ENCODE measurements around the gene SLC49A3. TPM values are rescaled to one million over a fixed set of nuclear protein-coding genes. Genes with fewer than 3 reads are reported as not detected.
A peak's percentile ranks its signal among the peaks of the same experiment; 100 is the strongest.

SLC49A3 gene
- total RNA-seq, 1 experiment from 2014 or later = 6.9 TPM

DNA sequence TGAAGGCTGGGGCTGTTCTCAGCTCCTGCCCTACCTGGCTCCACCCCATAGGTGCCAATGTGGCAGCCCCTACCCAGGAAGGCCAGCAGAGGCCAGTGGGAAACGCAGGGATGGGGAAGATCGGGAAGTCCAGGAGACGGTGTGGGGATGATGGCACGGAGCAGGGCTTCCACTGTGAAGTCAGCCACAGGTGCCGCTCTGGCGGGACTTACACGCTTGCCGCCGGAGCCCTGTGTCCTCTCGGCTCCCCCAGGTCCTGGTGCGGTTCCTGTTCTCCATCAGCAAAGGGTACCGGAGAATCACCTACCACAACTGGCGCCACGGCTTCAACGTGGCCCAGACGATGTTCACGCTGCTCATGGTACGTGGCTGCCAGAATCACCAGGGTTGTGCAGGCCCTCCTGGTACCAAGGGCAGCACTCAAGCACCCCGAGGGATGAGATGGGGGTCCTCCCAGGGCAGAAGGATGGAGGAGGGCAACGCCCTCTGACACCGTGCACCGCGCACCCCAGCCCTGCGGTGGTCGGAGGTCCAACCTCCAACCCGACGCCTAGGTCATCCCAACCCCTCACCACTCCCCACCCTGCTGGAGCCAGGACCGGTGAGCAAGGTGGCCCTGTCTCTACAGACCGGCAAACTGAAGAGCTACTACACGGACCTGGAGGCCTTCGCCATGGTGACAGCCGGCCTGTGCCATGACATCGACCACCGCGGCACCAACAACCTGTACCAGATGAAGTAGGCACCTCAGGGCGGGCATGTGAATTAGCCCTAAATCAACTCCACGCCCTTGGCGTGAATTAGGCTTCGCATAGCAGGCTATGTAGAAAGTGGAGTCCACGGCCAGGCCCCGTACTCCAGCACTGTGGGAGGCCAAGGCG, 26.8 kb downstream of the SLC49A3 start:
- no peak overlapping the region for H3K56ac ChIP-seq (ENCODE audit: insufficient read length, low read depth, low read length)
- no peaks in the 10 kb centered on the region for H3K79me1 ChIP-seq (ENCODE audit: insufficient read depth, low read depth, low read length, poor library complexity, severe bottlenecking)
- no peak overlapping the region for H3K4me2 ChIP-seq (ENCODE audit: insufficient read depth, insufficient read length, low read length)
- no peak overlapping the region for H4K91ac ChIP-seq (ENCODE audit: insufficient read length, low read depth, low read length)
- no peak overlapping the region for H2AK5ac ChIP-seq (ENCODE audit: insufficient read length, low read length)
- no peaks in the 10 kb centered on the region for H3K27me3 ChIP-seq (ENCODE audit: insufficient read depth, low read length)
- Mint-ChIP-seq H3K9me3 (no peaks in the 10 kb centered on the region), H3K27me3 (ENCODE audit: low read depth) (peaks cover 2% of the 10 kb centered on the region; the same call in 1 of the 2 replicates), H3K4me3 (no peak overlapping the region; a peak in 1 of 5 replicates), H3K4me1 (peaks cover 0 to 3% of the 10 kb centered on the region in 2 experiments; a peak in 1 of 4 replicates), H3K36me3 (ENCODE audit: insufficient read depth in 1 of 3, low read depth in 3 of 3) (peaks cover 0 to 2% (median 0%) of the 10 kb centered on the region in 3 experiments; a peak in 4 of 7 replicates), H3K27ac (no peak overlapping the region)
- TF ChIP-seq, protein P1, sequence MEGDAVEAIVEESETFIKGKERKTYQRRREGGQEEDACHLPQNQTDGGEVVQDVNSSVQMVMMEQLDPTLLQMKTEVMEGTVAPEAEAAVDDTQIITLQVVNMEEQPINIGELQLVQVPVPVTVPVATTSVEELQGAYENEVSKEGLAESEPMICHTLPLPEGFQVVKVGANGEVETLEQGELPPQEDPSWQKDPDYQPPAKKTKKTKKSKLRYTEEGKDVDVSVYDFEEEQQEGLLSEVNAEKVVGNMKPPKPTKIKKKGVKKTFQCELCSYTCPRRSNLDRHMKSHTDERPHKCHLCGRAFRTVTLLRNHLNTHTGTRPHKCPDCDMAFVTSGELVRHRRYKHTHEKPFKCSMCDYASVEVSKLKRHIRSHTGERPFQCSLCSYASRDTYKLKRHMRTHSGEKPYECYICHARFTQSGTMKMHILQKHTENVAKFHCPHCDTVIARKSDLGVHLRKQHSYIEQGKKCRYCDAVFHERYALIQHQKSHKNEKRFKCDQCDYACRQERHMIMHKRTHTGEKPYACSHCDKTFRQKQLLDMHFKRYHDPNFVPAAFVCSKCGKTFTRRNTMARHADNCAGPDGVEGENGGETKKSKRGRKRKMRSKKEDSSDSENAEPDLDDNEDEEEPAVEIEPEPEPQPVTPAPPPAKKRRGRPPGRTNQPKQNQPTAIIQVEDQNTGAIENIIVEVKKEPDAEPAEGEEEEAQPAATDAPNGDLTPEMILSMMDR (conservative IDR thresholded peaks at IDR 0.05) = no peak
- H3K79me2 ChIP-seq (ENCODE audit: insufficient read depth, low read length) = no peaks in the 10 kb centered on the region
- H3K4me1 ChIP-seq (ENCODE audit: insufficient read depth, low read length) = no peaks in the 10 kb centered on the region
- no CpG with 5 or more reads among the region's 42 CpGs for WGBS (ENCODE audit: extremely low coverage, insufficient read length, low lambda C conversion rate)
- H3K9ac ChIP-seq (ENCODE audit: extremely low read depth, insufficient read length, low read length) = no peak overlapping the region
- no peak overlapping the region for H3K18ac ChIP-seq (ENCODE audit: insufficient read length, low read depth, low read length)
- no peak overlapping the region for H2BK12ac ChIP-seq (ENCODE audit: insufficient read length, low read depth, low read length)
- H2BK5ac ChIP-seq (ENCODE audit: insufficient read length, low read length) = no peak overlapping the region
- H3K4ac ChIP-seq (ENCODE audit: low read depth, low read length) = no peak overlapping the region
- H4K20me1 ChIP-seq (ENCODE audit: control insufficient read depth, insufficient read depth, insufficient read length) = no peaks in the 10 kb centered on the region
- H3K14ac ChIP-seq (ENCODE audit: insufficient read depth, low read length) = no peak overlapping the region
- no peak overlapping the region for H3K23ac ChIP-seq (ENCODE audit: insufficient read length, low read depth, low read length)
- no peak overlapping the region for H2AFZ ChIP-seq (ENCODE audit: low read length)
- H3T11ph ChIP-seq (ENCODE audit: low read length) = no peak overlapping the region
- no peaks in the 10 kb centered on the region for H3K9me3 ChIP-seq (ENCODE audit: control insufficient read depth, low read depth, low read length)
- no peak overlapping the region for H4K5ac ChIP-seq (ENCODE audit: insufficient read length, low read depth, low read length)
- peaks cover 2% of the 10 kb centered on the region for H3K23me2 ChIP-seq (ENCODE audit: insufficient read length, low read depth, low read length, poor library complexity, severe bottlenecking)
- H4K8ac ChIP-seq (replicated peaks; ENCODE audit: insufficient read length, low read depth, low read length) = no peak overlapping the region
- H3K27ac ChIP-seq (ENCODE audit: insufficient read length, low read depth, low read length) = no peak overlapping the region
- no peak overlapping the region for H2BK120ac ChIP-seq (ENCODE audit: low read depth, low read length, poor library complexity, severe bottlenecking)
- H2BK20ac ChIP-seq (ENCODE audit: low read depth, low read length, poor library complexity, severe bottlenecking) = no peak overlapping the region
- H2BK15ac ChIP-seq (ENCODE audit: low read depth, low read length) = no peak overlapping the region
- DNase-seq = peak; percentile 20
